HepG2 (cell line): ENCODE data around the gene SALL4. TPM values are rescaled to one million over a fixed set of nuclear protein-coding genes. Genes with fewer than 3 reads are reported as not detected.

Source experiments
- AHR ChIP-seq: IDR thresholded peaks from 2 replicates; pipeline ENCODE4 v1.6.1; 2018; ENCODE audit warnings: missing genetic modification reagents, missing compliant biosample characterization
- ARNTL ChIP-seq: sonication (generic); formaldehyde crosslinking; IDR thresholded peaks from 2 replicates; pipeline ENCODE4 v1.4.0; 2020; ENCODE audit warnings: mild to moderate bottlenecking, missing genetic modification reagents
- BORCS8-MEF2B ChIP-seq: sonication (generic); formaldehyde crosslinking; IDR thresholded peaks from 2 replicates; pipeline ENCODE4 v1.8.0; 2022; ENCODE audit warnings: mild to moderate bottlenecking, missing genetic modification reagents
- CCAR2 ChIP-seq: fragments of 200-400 bp; formaldehyde crosslinking; optimal IDR thresholded peaks from 2 replicates; pipeline ENCODE3; 2018; ENCODE audit warnings: low read depth, mild to moderate bottlenecking, low read length, moderate library complexity
- FOXM1 ChIP-seq: sonication (generic); formaldehyde crosslinking; IDR thresholded peaks from 2 replicates; pipeline ENCODE4 v1.5.0; 2020; ENCODE audit warnings: missing genetic modification reagents
- HMG20A ChIP-seq: IDR thresholded peaks from 2 replicates; pipeline ENCODE4 v1.6.1; 2016; ENCODE audit warnings: borderline replicate concordance
- MLLT10 ChIP-seq: sonication (generic); formaldehyde crosslinking; IDR thresholded peaks from 2 replicates; pipeline ENCODE4 v1.4.0; 2020; ENCODE audit warnings: missing genetic modification reagents
- NCOA1 ChIP-seq: sonication (generic); formaldehyde crosslinking; IDR thresholded peaks from 2 replicates; pipeline ENCODE4 v1.9.0; 2021; ENCODE audit warnings: missing genetic modification reagents
- NR2F6 ChIP-seq, 2 experiments: IDR thresholded peaks; 2 replicates each; pipeline ENCODE4 v1.6.1; 2016; ENCODE audit warnings: antibody characterized with exemption in 1 of 2, mild to moderate bottlenecking in 1 of 2
- PLSCR1 ChIP-seq: sonication (generic); formaldehyde crosslinking; IDR thresholded peaks from 2 replicates; pipeline ENCODE4 v1.5.0; 2020; ENCODE audit warnings: missing genetic modification reagents, mild to moderate bottlenecking, borderline replicate concordance
- REL ChIP-seq: sonication (generic); formaldehyde crosslinking; conservative IDR thresholded peaks from 2 replicates; pipeline ENCODE4 v1.8.0; 2022; ENCODE audit warnings: mild to moderate bottlenecking, missing genetic modification reagents, moderate library complexity
- RXRA ChIP-seq: sonication (generic); formaldehyde crosslinking; IDR thresholded peaks from 2 replicates; pipeline ENCODE4 v1.5.1; 2020; ENCODE audit warnings: missing genetic modification reagents
- XBP1 ChIP-seq: sonication (generic); formaldehyde crosslinking; IDR thresholded peaks from 2 replicates; pipeline ENCODE4 v1.5.0; 2020; ENCODE audit warnings: missing genetic modification reagents
- ZBTB25 ChIP-seq: IDR thresholded peaks from 2 replicates; pipeline ENCODE4 v1.6.1; 2018; ENCODE audit warnings: missing genetic modification reagents
- ZC3H13 ChIP-seq: sonication (generic); formaldehyde crosslinking; IDR thresholded peaks from 2 replicates; pipeline ENCODE4 v1.8.1; 2023; ENCODE audit warnings: mild to moderate bottlenecking, missing genetic modification reagents, moderate library complexity
- ZFP62 ChIP-seq: sonication (generic); formaldehyde crosslinking; IDR thresholded peaks from 2 replicates; pipeline ENCODE4 v1.4.0; 2020; ENCODE audit warnings: missing genetic modification reagents
- ZNF251 ChIP-seq: sonication (generic); formaldehyde crosslinking; IDR thresholded peaks from 2 replicates; pipeline ENCODE4 v1.9.0; 2021; ENCODE audit warnings: mild to moderate bottlenecking, missing genetic modification reagents
- ZNF253 ChIP-seq: sonication (generic); formaldehyde crosslinking; IDR thresholded peaks from 2 replicates; pipeline ENCODE4 v1.8.0; 2022; ENCODE audit warnings: mild to moderate bottlenecking, missing genetic modification reagents, borderline replicate concordance
- ZNF337 ChIP-seq: sonication (generic); formaldehyde crosslinking; IDR thresholded peaks from 2 replicates; pipeline ENCODE4 v1.5.1; 2020; ENCODE audit warnings: missing genetic modification reagents, low read depth, mild to moderate bottlenecking, borderline replicate concordance
- ZNF382 ChIP-seq: sonication (generic); formaldehyde crosslinking; IDR thresholded peaks from 2 replicates; pipeline ENCODE4 v1.5.0; 2020; ENCODE audit warnings: missing genetic modification reagents, mild to moderate bottlenecking, borderline replicate concordance
- ZNF383 ChIP-seq: sonication (generic); formaldehyde crosslinking; IDR thresholded peaks from 2 replicates; pipeline ENCODE4 v1.4.0; 2020; ENCODE audit warnings: missing genetic modification reagents, mild to moderate bottlenecking, borderline replicate concordance
- ZNF430 ChIP-seq: sonication (generic); formaldehyde crosslinking; IDR thresholded peaks from 2 replicates; pipeline ENCODE4 v1.9.0; 2021; ENCODE audit warnings: mild to moderate bottlenecking, missing genetic modification reagents
- ZNF704 ChIP-seq: sonication (generic); formaldehyde crosslinking; IDR thresholded peaks from 2 replicates; pipeline ENCODE4 v1.8.1; 2023; ENCODE audit warnings: mild to moderate bottlenecking, inconsistent platforms, moderate library complexity, missing genetic modification reagents, borderline replicate concordance
- ZNF75D ChIP-seq: sonication (generic); formaldehyde crosslinking; IDR thresholded peaks from 2 replicates; pipeline ENCODE4 v1.8.1; 2023; ENCODE audit warnings: missing genetic modification reagents, mild to moderate bottlenecking, borderline replicate concordance
- polyA plus RNA-seq, 8 experiments: library from polyadenylated mRNA; depleted of rRNA in 3 of 8; stranded (reverse) in 7 of 8; unstranded in 1 of 8; fragments of >200 nt; fragmentation: Illumina TruSeq in 4 of 8; extraction: Trizol in 4 of 8; gene quantifications; 2 replicates each; pipeline versions ENCODE4 v1.2.1 to v1.2.3, GENCODE V29; 2011 to 2016; ENCODE audit warnings: low read depth in 4 of 8, missing spikeins in 1 of 8, mixed read lengths in 1 of 8; ENCODE audit not compliant: insufficient read depth in 1 of 8
- total RNA-seq, 5 experiments: library from RNA; depleted of rRNA; stranded (reverse); fragments of >200 nt; fragmentation: Illumina TruSeq; extraction: Trizol; gene quantifications; 2 replicates each; pipeline ENCODE4 v1.2.3, GENCODE V29; 2016; ENCODE audit warnings: low read depth in 1 of 5
- TF ChIP-seq, protein P1 (sequence below): sonication (generic); formaldehyde crosslinking; IDR thresholded peaks from 2 replicates; pipeline ENCODE4 v1.4.0; 2020; ENCODE audit warnings: mild to moderate bottlenecking, missing genetic modification reagents
- TF ChIP-seq, protein P2 (sequence below): sonication (generic); formaldehyde crosslinking; IDR thresholded peaks from 2 replicates; pipeline ENCODE4 v1.5.0; 2020; ENCODE audit warnings: missing genetic modification reagents

SALL4 gene
- total and polyA plus RNA-seq, 2 of the 13 experiments (the other 11 are each of a cell fraction or from before 2014, with no cell fraction given), result 0.33 to 1.8 TPM

- TF ChIP-seq BORCS8-MEF2B (CRISPR knock-in tag), result no peak
- peak; percentile 36; the same call in 1 of the 2 replicates for TF ChIP-seq RXRA
- TF ChIP-seq ARNTL (CRISPR knock-in tag), result no peak
- no peak for TF ChIP-seq ZNF253 (CRISPR knock-in tag)
- TF ChIP-seq ZNF251, result no peak
- TF ChIP-seq, protein P1, sequence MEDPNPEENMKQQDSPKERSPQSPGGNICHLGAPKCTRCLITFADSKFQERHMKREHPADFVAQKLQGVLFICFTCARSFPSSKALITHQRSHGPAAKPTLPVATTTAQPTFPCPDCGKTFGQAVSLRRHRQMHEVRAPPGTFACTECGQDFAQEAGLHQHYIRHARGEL, result no peak
- TF ChIP-seq ZNF75D (CRISPR knock-in tag), result no peak
- TF ChIP-seq NCOA1, result no peak
- no peak for TF ChIP-seq ZNF383 (CRISPR knock-in tag)
- no peak for TF ChIP-seq ZNF337 (CRISPR knock-in tag)
- no peak for TF ChIP-seq FOXM1 (CRISPR knock-in tag)
- no peak for TF ChIP-seq ZNF382
- no peak for TF ChIP-seq PLSCR1 (CRISPR knock-in tag)
- peak; percentile 72; the same call in 1 of the 2 replicates for TF ChIP-seq NR2F6 (IDR thresholded peaks at IDR 0.05)
- TF ChIP-seq NR2F6 (CRISPR knock-in tag; IDR thresholded peaks at IDR 0.05), result peak; percentile 86
- no peak for TF ChIP-seq MLLT10
- TF ChIP-seq ZNF430, result 0 out of 2 replicates have a peak, but pooled peaks have one; percentile 19
- TF ChIP-seq ZBTB25 (CRISPR knock-in tag), result no peak
- no peak for TF ChIP-seq REL (CRISPR knock-in tag)
- TF ChIP-seq ZNF704 (CRISPR knock-in tag), result 0 out of 2 replicates have a peak, but pooled peaks have one; percentile 59
- TF ChIP-seq ZC3H13 (CRISPR knock-in tag), result no peak
- no peak; the same call in 1 of the 2 replicates for TF ChIP-seq AHR (CRISPR knock-in tag)
- TF ChIP-seq, protein P2, sequence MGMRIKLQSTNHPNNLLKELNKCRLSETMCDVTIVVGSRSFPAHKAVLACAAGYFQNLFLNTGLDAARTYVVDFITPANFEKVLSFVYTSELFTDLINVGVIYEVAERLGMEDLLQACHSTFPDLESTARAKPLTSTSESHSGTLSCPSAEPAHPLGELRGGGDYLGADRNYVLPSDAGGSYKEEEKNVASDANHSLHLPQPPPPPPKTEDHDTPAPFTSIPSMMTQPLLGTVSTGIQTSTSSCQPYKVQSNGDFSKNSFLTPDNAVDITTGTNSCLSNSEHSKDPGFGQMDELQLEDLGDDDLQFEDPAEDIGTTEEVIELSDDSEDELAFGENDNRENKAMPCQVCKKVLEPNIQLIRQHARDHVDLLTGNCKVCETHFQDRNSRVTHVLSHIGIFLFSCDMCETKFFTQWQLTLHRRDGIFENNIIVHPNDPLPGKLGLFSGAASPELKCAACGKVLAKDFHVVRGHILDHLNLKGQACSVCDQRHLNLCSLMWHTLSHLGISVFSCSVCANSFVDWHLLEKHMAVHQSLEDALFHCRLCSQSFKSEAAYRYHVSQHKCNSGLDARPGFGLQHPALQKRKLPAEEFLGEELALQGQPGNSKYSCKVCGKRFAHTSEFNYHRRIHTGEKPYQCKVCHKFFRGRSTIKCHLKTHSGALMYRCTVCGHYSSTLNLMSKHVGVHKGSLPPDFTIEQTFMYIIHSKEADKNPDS, result no peak
- TF ChIP-seq ZFP62, result no peak
- no peak for TF ChIP-seq CCAR2
- TF ChIP-seq HMG20A, result peak; percentile 81; the same call in 1 of the 2 replicates
- no peak for TF ChIP-seq XBP1 (CRISPR knock-in tag)
Measured at GRCh38 chr20:51760905-51761546, 41.3 kb downstream of the SALL4 start (continued).
